Testis (tissue), 3 donors: ENCODE data around the gene MAGI2. TPM values are rescaled to one million over a fixed set of nuclear protein-coding genes. Genes with fewer than 3 reads are reported as not detected.

Experiments used
- DNase-seq: peaks from one replicate; pipeline ENCODE4 v3.0.0-alpha.2; 2019
- H3K27ac ChIP-seq, 2 donors: fragments of 200-600 bp; sonication (generic); one replicate each; pipeline ENCODE4 v1.5.1; 2019
- H3K27me3 ChIP-seq: fragments of 200-600 bp; sonication (generic); one replicate; pipeline ENCODE4 v1.5.1; 2019
- H3K36me3 ChIP-seq: fragments of 200-600 bp; sonication (generic); one replicate; pipeline ENCODE4 v1.5.1; 2017; ENCODE audit warnings: low read depth; ENCODE audit errors: missing control alignments
- H3K4me1 ChIP-seq: fragments of 200-600 bp; sonication (generic); one replicate; pipeline ENCODE4 v1.5.1; 2019
- H3K4me3 ChIP-seq, 2 donors: fragments of 200-600 bp; sonication (generic); one replicate each; pipeline ENCODE4 v1.5.1; 2017 to 2019
- H3K9me3 ChIP-seq: fragments of 200-600 bp; sonication (generic); one replicate; pipeline ENCODE4 v1.5.1; 2017
- POLR2A ChIP-seq: fragments of 450-650 bp; IDR thresholded peaks from one replicate; pipeline ENCODE4 v1.6.1; 2017; ENCODE audit warnings: antibody characterized with exemption, mild to moderate bottlenecking, moderate library complexity
- WGBS, 2 donors: methylation state at CpG; one replicate each; pipeline ENCODE4 v1.1.5; 2018; 5-methylcytosine and 5-hydroxymethylcytosine counted together
- intact Hi-C: fragments of 100-400 bp; cut with DNase I; formaldehyde crosslinking; loops from one replicate; pipeline ENCODE4 v1.15.1; 2023; ENCODE audit warnings: low total_unique reads
- polyA plus RNA-seq: library from polyadenylated mRNA; stranded (reverse); fragments of 350-450 nt; fragmentation: Illumina TruSeq; extraction: RNeasy Lipid Tissue Mini Kit (QIAGEN cat#74804); gene quantifications from one replicate; pipeline ENCODE4 v1.2.3, GENCODE V29; 2014; ENCODE audit warnings: low read depth, low replicate concordance; ENCODE audit not compliant: insufficient read depth
- total RNA-seq, 2 donors: library from RNA; depleted of rRNA; stranded (reverse); fragments of >200 nt; gene quantifications; one replicate each; pipeline ENCODE4 v1.2.3, GENCODE V29; 2016
- TF ChIP-seq, protein P1 (sequence below), 3 experiments: fragments of 450-650 bp in 2 of 3; fragments of 200-600 bp in 1 of 3; sonication (generic) in 1 of 3; IDR thresholded peaks; one replicate each; pipeline ENCODE4 v1.5.1; 2016 to 2019; ENCODE audit warnings: antibody characterized with exemption in 3 of 3, mild to moderate bottlenecking in 2 of 3, moderate library complexity in 1 of 3

The MAGI2 gene
- total and polyA plus RNA-seq, 3 donors from 2014 or later: 11.2 to 13.1 (median 12.4) TPM

DNA sequence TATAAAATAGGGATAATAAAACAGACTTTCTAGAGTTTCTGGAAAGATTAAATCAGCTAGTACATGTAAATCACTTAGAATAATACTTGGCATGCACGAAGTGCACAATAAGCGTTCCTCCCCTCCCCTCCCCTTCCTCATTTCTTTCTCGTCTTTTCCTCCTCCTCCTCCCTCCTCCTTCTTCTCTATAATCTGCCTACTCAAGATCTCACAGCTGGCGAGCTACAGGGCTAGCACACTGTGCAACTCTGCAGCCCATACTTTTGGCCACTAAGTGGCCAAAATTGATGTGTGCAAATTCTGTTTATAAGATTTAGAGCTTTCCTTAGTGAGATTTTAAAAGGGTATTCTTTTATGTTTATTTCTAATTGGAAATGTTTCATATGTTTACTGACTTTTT lies 1089.6 kb downstream of the MAGI2 start:
- no peaks in the 10 kb centered on the region for H3K9me3 ChIP-seq
- DNase-seq: no peak
- H3K4me3 ChIP-seq: no peak overlapping the region
- H3K27ac ChIP-seq: no peak overlapping the region
- H3K27me3 ChIP-seq: no peaks in the 10 kb centered on the region
- TF ChIP-seq, protein P1, sequence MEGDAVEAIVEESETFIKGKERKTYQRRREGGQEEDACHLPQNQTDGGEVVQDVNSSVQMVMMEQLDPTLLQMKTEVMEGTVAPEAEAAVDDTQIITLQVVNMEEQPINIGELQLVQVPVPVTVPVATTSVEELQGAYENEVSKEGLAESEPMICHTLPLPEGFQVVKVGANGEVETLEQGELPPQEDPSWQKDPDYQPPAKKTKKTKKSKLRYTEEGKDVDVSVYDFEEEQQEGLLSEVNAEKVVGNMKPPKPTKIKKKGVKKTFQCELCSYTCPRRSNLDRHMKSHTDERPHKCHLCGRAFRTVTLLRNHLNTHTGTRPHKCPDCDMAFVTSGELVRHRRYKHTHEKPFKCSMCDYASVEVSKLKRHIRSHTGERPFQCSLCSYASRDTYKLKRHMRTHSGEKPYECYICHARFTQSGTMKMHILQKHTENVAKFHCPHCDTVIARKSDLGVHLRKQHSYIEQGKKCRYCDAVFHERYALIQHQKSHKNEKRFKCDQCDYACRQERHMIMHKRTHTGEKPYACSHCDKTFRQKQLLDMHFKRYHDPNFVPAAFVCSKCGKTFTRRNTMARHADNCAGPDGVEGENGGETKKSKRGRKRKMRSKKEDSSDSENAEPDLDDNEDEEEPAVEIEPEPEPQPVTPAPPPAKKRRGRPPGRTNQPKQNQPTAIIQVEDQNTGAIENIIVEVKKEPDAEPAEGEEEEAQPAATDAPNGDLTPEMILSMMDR (IDR thresholded peaks at IDR 0.05): no peak
- TF ChIP-seq POLR2A: no peak
- H3K36me3 ChIP-seq: no peaks in the 10 kb centered on the region
- intact Hi-C loops: no loop called here
- H3K4me1 ChIP-seq: no peaks in the 10 kb centered on the region
- WGBS, 2 donors: 36 to 62% methylated on average over 4 of the region's 4 CpGs

DNA sequence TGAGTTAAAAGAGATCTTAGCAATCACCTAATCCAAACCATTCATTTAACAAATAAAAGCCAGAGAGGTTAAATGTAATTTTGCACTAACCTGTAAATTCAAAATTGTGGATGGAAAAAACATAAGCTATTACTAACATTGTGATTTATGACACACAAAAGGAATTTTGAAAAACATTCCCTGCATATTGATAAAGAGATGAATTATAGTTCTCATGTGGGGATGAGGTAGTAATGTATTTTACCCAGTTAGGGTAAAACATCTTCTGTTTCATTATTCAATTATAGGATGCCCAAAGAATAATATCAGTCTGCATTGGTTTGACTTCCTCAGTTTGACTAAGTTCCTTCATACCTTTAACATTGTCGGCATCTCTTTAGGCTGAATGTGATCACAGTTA lies 1093.6 kb downstream of the MAGI2 start:
- 96 to 98% methylated on average over 1 of the region's 1 CpG for WGBS, 2 donors
- H3K9me3 ChIP-seq: no peaks in the 10 kb centered on the region
- no peaks in the 10 kb centered on the region for H3K36me3 ChIP-seq
- no peak overlapping the region for H3K4me3 ChIP-seq
- TF ChIP-seq POLR2A: no peak
- TF ChIP-seq, protein P1 (IDR thresholded peaks at IDR 0.05): no peak
- H3K27ac ChIP-seq: no peak overlapping the region
- intact Hi-C loops: no loop called here
- no peaks in the 10 kb centered on the region for H3K27me3 ChIP-seq
- H3K4me1 ChIP-seq: no peaks in the 10 kb centered on the region
- DNase-seq: no peak

DNA sequence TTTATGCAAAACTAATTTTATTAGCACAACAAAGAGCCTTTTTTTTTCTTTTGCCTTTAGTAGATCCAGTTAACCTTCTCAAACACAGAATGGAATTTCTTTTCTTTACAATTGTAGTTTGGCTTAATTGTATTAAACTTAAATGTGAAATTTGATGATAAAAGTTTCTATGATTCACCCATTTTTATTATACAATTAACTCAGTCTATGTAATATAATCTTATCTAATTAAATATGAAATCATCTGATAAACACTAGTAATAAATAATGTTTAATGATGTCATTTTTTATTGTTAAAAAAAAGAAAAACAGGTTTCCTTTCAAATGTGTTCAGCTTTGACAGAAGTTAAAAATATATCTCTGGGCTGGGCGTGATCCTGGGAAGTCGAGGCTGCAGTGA lies 1095.8 kb downstream of the MAGI2 start:
- DNase-seq: no peak
- no peaks in the 10 kb centered on the region for H3K4me1 ChIP-seq
- H3K9me3 ChIP-seq: no peaks in the 10 kb centered on the region
- 78 to 89% methylated on average over 2 of the region's 2 CpGs for WGBS, 2 donors
- H3K27ac ChIP-seq: no peak overlapping the region
- no peak overlapping the region for H3K4me3 ChIP-seq
- no peaks in the 10 kb centered on the region for H3K36me3 ChIP-seq
- TF ChIP-seq, protein P1 (IDR thresholded peaks at IDR 0.05): no peak
- no peak for TF ChIP-seq POLR2A
- no peaks in the 10 kb centered on the region for H3K27me3 ChIP-seq
- intact Hi-C loops: no loop called here

DNA sequence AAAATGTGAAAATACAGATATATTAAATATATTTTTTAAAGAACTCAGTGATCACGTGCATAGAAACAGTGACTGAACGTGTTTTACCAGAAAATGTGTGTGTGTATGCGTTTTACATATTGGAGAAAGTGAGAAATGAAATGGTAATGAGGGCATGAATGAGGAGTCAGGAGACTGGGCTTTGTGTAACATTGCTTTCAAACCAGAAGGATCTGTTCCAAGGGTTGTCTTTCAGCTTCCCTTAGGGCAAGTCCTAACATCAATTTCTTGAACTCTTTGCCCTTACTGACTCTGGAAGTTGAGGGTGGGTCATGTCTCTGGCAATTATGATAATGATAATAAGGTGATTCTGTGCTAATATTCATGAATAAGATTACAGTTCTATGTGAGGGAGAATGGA lies 1097.6 kb downstream of the MAGI2 start:
- WGBS, 2 donors: 89 to 93% methylated on average over 3 of the region's 3 CpGs
- no peak overlapping the region for H3K27ac ChIP-seq
- TF ChIP-seq, protein P1 (IDR thresholded peaks at IDR 0.05): no peak
- TF ChIP-seq POLR2A: no peak
- no peaks in the 10 kb centered on the region for H3K27me3 ChIP-seq
- DNase-seq: no peak
- no peaks in the 10 kb centered on the region for H3K4me1 ChIP-seq
- H3K4me3 ChIP-seq: no peak overlapping the region
- H3K36me3 ChIP-seq: no peaks in the 10 kb centered on the region
- no peaks in the 10 kb centered on the region for H3K9me3 ChIP-seq
- intact Hi-C loops: no loop called here

DNA sequence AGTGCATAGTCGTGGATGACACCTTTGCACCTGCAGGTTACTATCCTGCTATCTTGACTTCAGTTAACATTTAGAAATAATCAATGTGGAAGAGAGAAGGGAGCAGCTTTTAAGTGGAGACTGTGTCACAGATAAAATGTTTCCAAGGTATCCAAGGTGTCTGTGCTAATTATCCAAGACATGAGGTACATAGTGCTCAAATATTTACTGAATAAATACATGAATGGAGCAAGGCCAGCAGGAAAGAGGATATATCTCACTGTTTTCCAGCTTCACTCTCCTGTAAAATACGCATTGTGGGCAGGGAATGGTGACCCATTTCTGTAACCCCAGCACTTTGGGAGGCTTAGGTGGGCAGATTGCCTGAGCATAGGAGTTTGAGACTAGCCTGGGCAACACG lies 1102.5 kb downstream of the MAGI2 start:
- TF ChIP-seq, protein P1 (IDR thresholded peaks at IDR 0.05): no peak
- no peak for TF ChIP-seq POLR2A
- no peak overlapping the region for H3K4me3 ChIP-seq
- no peaks in the 10 kb centered on the region for H3K9me3 ChIP-seq
- WGBS, 2 donors: 56 to 69% methylated on average over 3 of the region's 3 CpGs
- H3K4me1 ChIP-seq: no peaks in the 10 kb centered on the region
- intact Hi-C loops: no loop called here
- H3K27ac ChIP-seq: no peak overlapping the region
- no peaks in the 10 kb centered on the region for H3K27me3 ChIP-seq
- no peaks in the 10 kb centered on the region for H3K36me3 ChIP-seq
- DNase-seq: no peak
